HepG2 (cell line): ENCODE results near the gene C10orf67.

ENCODE experiments used
- CBX5 ChIP-seq: sonication (generic); formaldehyde crosslinking; IDR thresholded peaks from 2 replicates; pipeline ENCODE4 v1.4.0; 2020; ENCODE audit warnings: missing genetic modification reagents, borderline replicate concordance
- POLR2AphosphoS5 ChIP-seq: IDR thresholded peaks from 2 replicates; pipeline ENCODE4 v1.6.1; 2012; ENCODE audit warnings: low read depth, low read length
- YY1 ChIP-seq: IDR thresholded peaks from 2 replicates; pipeline ENCODE4 v1.6.1; 2011; ENCODE audit warnings: low read length, low read depth, moderate library complexity, mild to moderate bottlenecking; ENCODE audit not compliant: insufficient read depth, insufficient replicate concordance
- ZNF577 ChIP-seq: sonication (generic); formaldehyde crosslinking; IDR thresholded peaks from 2 replicates; pipeline ENCODE4 v1.4.0; 2020; ENCODE audit warnings: mild to moderate bottlenecking, low read depth, missing genetic modification reagents, borderline replicate concordance
- ZSCAN20 ChIP-seq: sonication (generic); formaldehyde crosslinking; IDR thresholded peaks from 2 replicates; pipeline ENCODE4 v1.4.0; 2020; ENCODE audit warnings: missing genetic modification reagents, mild to moderate bottlenecking, borderline replicate concordance
- TF ChIP-seq, protein P1 (sequence below): sonication (generic); formaldehyde crosslinking; IDR thresholded peaks from 2 replicates; pipeline ENCODE4 v1.5.0; 2020; ENCODE audit warnings: mild to moderate bottlenecking, missing genetic modification reagents, moderate library complexity
- TF ChIP-seq, protein P2 (sequence below): sonication (generic); formaldehyde crosslinking; IDR thresholded peaks from 2 replicates; pipeline ENCODE4 v1.4.0; 2020; ENCODE audit warnings: low read depth, mild to moderate bottlenecking, missing genetic modification reagents
- TF ChIP-seq, protein P3 (sequence below): sonication (generic); formaldehyde crosslinking; IDR thresholded peaks from 2 replicates; pipeline ENCODE4 v1.4.0; 2020; ENCODE audit warnings: missing genetic modification reagents, mild to moderate bottlenecking, borderline replicate concordance
- TF ChIP-seq, protein P4 (sequence below): IDR thresholded peaks from 2 replicates; pipeline ENCODE4 v1.6.1; 2016; ENCODE audit warnings: low read depth, borderline replicate concordance
- TF ChIP-seq, protein P5 (sequence below): sonication (generic); formaldehyde crosslinking; IDR thresholded peaks from 2 replicates; pipeline ENCODE4 v1.4.0; 2020; ENCODE audit warnings: missing genetic modification reagents

DNA sequence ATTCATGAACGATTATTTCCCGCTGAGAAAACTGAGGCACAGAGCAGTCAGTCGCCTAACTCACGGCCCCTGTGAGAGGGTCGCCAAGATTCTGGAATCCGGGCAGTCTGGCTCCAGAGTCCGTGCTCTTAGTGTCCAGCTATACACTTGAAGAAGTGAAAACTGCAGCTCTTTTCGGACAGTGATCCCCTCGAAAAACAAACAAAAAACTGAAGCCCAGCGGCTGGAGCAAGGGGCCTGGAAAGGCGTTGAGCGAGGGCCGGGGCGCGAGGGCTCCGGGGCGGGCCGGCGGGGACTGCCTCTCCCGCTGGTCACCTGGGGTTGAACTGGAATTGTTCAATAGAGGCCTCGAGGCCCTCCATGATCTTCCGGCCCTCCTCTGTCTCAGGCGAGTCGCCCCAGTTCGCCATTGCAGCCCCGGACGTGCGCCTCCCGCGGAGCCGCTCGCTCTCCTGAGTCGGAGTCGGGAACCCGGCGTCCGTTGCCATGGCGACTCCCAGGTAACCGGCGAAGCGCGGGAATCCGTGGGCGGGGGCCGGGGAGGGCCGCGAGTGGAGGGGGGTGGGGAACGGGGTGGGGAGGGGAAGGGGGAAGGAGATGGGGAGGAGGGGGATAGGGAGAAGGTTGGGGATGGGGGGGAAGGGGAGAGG, 881 bp downstream of the C10orf67 start:
- TF ChIP-seq, protein P1, sequence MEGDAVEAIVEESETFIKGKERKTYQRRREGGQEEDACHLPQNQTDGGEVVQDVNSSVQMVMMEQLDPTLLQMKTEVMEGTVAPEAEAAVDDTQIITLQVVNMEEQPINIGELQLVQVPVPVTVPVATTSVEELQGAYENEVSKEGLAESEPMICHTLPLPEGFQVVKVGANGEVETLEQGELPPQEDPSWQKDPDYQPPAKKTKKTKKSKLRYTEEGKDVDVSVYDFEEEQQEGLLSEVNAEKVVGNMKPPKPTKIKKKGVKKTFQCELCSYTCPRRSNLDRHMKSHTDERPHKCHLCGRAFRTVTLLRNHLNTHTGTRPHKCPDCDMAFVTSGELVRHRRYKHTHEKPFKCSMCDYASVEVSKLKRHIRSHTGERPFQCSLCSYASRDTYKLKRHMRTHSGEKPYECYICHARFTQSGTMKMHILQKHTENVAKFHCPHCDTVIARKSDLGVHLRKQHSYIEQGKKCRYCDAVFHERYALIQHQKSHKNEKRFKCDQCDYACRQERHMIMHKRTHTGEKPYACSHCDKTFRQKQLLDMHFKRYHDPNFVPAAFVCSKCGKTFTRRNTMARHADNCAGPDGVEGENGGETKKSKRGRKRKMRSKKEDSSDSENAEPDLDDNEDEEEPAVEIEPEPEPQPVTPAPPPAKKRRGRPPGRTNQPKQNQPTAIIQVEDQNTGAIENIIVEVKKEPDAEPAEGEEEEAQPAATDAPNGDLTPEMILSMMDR, result no peak
- TF ChIP-seq CBX5 (CRISPR knock-in tag) (no peak), ZSCAN20 (no peak), YY1 (no peak), POLR2AphosphoS5 (no peak), ZNF577 (CRISPR knock-in tag) (no peak)
- TF ChIP-seq, protein P2, sequence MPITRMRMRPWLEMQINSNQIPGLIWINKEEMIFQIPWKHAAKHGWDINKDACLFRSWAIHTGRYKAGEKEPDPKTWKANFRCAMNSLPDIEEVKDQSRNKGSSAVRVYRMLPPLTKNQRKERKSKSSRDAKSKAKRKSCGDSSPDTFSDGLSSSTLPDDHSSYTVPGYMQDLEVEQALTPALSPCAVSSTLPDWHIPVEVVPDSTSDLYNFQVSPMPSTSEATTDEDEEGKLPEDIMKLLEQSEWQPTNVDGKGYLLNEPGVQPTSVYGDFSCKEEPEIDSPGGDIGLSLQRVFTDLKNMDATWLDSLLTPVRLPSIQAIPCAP (CRISPR knock-in tag), result no peak
- TF ChIP-seq, protein P3, sequence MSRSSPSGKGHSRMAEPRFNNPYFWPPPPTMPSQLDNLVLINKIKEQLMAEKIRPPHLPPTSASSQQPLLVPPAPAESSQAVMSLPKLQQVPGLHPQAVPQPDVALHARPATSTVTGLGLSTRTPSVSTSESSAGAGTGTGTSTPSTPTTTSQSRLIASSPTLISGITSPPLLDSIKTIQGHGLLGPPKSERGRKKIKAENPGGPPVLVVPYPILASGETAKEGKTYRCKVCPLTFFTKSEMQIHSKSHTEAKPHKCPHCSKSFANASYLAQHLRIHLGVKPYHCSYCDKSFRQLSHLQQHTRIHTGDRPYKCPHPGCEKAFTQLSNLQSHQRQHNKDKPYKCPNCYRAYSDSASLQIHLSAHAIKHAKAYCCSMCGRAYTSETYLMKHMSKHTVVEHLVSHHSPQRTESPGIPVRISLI (CRISPR knock-in tag), result no peak
- TF ChIP-seq, protein P4, sequence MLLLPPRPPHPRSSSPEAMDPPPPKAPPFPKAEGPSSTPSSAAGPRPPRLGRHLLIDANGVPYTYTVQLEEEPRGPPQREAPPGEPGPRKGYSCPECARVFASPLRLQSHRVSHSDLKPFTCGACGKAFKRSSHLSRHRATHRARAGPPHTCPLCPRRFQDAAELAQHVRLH, result no peak
- TF ChIP-seq, protein P5, sequence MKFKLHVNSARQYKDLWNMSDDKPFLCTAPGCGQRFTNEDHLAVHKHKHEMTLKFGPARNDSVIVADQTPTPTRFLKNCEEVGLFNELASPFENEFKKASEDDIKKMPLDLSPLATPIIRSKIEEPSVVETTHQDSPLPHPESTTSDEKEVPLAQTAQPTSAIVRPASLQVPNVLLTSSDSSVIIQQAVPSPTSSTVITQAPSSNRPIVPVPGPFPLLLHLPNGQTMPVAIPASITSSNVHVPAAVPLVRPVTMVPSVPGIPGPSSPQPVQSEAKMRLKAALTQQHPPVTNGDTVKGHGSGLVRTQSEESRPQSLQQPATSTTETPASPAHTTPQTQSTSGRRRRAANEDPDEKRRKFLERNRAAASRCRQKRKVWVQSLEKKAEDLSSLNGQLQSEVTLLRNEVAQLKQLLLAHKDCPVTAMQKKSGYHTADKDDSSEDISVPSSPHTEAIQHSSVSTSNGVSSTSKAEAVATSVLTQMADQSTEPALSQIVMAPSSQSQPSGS, result no peak
